Upper lobe of left lung (tissue), 4 donors: ENCODE measurements around the gene DSG2.

Experiments used
- CTCF ChIP-seq, 6 experiments: fragments of 450-650 bp in 4 of 6; fragments of 200-600 bp in 2 of 6; sonication (generic) in 2 of 6; IDR thresholded peaks; one replicate each; pipeline ENCODE4 v1.5.1; 2016 to 2019; ENCODE audit warnings: antibody characterized with exemption in 6 of 6
- POLR2A ChIP-seq, 4 donors: fragments of 450-650 bp; IDR thresholded peaks; one replicate each; pipeline ENCODE4 v1.5.1; 2016 to 2017; ENCODE audit warnings: antibody characterized with exemption in 4 of 4, mild to moderate bottlenecking in 2 of 4
- POLR2AphosphoS5 ChIP-seq, 2 donors: sonication (generic); formaldehyde crosslinking; IDR thresholded peaks; one replicate each; pipeline ENCODE4 v1.5.1; 2017; ENCODE audit warnings: antibody characterized with exemption in 2 of 2

GRCh38 chr18:31511098-31511497 lies 13.1 kb downstream of the DSG2 start:
- TF ChIP-seq CTCF (IDR thresholded peaks at IDR 0.05) (no peak), POLR2A (IDR thresholded peaks at IDR 0.05) (no peak), POLR2AphosphoS5 (IDR thresholded peaks at IDR 0.05) (no peak)
